SHP77 (cell line): ENCODE data around the gene DCBLD1.

Experiments used
- DNase-seq, 2 experiments: peaks; one replicate each; lab custom pipeline; 2025; lab: John Stamatoyannopoulos, UW

The DCBLD1 gene

DNA sequence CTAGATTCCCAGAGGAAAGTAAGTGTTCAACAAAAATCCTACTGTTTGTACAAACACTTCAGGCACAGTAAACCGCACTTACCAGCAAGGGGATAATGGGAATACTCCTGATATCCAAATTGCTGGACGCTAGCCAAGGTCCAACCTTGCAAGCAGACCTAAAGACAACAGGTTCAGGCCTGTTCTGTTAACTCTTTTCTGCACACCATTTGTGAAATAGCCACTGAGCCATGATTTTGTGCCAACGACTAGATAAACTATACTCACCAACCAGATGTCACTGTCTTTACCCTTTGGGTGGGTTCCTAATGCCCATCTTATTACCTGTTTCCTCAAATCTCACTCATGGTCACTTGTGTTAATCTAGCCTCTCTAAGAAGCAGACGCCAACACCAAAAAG lies 76.3 kb downstream of the DCBLD1 start:
- no peak for DNase-seq

DNA sequence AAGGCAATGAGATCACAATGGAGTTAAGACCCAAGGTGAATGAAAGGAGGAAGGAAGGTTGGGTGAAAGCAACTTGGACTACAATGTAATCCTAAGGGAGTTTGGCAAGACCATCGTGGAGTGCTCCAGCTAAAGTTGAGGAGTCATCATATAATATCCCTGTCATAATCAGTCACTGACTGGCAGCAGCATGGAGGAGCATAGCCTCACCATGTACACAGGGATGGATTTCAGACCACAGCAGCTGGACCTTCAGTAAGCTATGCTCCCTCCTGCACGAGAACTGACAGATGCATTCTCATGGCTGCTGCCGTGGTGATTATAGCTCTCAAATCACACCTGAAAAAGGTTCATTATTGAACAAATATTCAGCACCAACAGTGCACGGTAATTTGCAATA lies 76.8 kb downstream of the DCBLD1 start:
- DNase-seq, result no peak

DNA sequence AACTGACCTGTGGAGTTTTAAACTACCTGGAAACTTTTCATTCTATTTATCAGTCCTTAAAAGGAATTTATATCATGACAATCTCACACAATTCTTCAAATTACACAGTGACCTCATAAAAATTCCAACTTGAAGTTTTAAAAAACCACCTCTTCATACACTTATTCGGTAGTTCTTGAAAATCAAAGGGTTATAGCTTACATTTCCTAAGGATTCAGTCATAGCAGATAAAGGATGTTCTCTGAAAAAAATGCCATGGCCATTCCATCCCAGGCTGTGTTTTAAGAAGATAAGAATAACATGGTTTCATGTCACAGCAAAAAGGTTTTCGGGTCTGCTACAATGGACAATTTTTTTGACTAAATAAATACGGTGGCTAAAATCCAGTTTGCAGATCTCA lies 78.7 kb downstream of the DCBLD1 start:
- DNase-seq, result no peak

DNA sequence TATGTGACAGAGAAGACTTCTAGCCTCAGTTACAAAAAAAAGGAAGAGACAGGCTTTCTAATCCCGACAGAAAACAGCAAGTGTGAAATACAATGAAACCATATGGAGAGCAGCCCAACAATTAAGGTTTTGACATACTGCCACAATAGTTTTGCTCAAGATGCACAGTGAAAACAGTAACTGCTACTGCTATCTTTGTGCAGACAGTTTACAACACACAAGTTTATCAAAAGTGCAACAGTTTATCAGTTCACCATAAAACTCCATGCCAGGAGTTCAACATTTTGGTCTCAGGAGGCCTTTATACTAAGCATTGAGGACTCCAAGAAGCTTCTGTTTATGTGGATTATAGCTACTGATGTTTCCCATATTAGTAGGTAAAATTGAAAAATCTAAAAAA lies 82.2 kb downstream of the DCBLD1 start:
- DNase-seq, result no peak

DNA sequence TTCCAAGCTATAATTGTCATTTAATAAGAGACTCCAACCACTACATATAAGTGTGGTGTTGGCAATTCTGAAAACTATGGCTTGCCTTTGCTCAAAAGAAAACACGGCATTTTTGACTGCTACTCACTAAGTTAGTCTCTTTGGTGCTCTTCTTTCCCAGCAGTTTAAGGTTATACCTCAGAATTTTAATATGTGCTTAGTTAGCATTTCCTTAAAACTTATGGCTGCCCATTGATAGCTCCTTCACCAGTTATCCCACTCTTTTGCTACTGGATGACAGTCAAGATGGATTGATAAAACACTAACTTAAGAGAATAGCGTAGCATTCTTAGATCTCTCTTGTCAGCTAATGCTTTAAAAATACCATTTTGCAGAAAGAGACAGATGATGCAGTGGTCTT lies 85.8 kb downstream of the DCBLD1 start:
- no peak for DNase-seq

DNA sequence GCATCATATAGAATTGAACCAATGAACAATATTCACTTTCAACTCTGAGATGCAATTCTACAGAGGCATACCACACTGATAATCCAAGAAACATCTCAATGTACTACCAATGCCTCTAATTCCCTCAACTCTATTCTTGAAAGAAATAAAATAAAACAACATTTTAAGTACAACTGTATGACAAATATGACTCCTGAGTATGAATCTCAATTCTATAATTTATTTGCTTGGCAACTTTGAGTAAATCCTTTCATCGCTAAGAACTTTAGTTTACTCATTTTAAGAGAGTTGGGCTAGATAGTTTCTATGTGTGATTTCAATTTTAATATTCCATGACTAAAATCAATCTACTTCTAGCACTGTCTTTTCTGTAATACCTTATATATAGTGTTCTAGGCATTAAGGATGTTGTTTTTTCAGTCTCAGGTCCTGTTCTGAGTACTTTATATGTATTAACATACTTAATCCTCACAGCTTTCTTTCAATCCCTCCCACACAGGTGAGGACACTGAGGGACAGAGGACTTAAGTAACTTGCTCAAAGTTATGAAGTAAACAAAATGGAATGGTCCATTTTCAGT lies 86.4 kb downstream of the DCBLD1 start:
- DNase-seq, result no peak

DNA sequence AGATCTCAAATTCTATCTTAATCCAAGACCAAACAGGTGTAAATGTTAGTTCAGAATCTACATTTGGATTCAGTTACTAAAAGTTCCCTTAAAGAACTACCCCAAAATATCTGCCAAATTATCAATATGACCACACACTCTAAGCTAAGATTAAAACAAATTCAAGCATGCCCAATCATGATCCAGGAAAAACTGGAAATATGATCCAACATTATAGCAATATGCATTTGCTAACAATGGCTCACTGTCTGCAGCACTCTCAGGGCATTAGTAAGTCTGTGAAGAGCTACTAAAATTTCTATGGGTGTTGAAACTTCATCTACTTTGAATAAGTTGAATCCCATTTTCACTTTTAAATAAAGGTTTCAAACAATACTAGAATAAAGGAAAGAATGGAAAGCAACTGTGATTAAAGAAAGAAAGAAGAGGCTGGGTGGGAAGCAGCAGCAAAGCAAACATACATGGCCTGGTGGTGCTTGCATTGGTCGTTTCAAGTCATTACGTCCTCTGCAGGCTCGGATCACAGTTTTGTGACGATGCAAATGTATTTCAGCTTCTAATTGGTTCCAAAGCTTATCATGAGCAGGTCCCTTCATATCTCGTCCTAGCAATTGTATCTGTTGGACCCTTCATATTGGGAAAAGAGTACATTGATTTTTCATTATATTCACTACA lies 90.7 kb downstream of the DCBLD1 start:
- no peak for DNase-seq

DNA sequence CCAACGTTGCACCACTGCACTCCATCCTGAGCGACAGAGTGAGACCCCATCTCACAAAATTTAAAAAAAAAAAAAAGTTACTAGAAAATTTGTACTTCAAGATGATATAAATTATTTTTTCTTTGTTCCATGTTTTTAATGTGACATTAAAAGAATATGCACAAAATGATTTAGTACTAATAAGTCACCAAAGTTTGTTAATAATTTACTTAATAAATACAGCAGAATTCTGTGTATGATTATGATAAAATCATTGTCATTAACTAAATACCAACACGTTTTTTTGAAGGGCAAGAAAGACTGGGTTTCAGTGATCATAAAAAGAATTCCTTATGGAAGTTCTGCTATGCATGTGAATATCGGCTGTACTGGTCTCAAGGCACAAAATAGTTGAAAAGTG lies 91.7 kb downstream of the DCBLD1 start:
- DNase-seq, result no peak

DNA sequence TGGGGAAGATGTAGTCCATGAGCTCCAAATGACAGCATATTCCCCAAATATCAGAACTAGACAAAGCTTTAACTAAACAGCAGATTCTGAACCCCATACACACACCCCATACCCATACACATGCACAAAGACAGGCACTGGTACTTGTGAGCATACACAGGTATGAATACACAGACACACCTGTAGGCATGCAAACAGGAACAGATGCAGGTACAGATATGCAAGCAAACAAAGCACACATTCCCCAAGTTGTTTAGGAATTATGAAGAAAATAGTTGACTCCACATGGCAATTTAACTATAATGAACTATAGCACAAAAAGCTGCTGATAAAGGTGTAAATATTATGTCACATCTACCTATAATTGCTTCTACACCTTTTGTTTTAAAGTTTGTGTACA lies 103.2 kb downstream of the DCBLD1 start:
- no peak for DNase-seq

DNA sequence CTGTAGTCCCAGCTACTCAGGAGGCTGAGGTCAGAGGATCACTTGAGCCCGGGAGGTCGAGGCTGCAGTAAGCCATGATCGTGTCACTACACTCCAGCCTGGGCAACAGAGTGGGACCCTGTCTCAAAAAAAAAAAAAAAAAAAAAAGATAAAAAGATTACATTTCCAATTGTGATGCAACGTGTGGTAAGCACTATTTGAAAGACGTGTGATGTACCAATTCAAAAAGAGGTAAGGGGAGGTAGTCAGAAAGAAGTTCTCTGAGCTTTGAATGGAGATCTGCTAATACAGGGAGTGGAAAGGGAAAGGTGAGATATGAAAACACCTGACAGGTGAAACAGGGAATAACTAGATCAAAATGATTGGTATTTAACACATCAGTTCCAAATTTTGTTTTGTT lies 108.0 kb downstream of the DCBLD1 start:
- no peak for DNase-seq

DNA sequence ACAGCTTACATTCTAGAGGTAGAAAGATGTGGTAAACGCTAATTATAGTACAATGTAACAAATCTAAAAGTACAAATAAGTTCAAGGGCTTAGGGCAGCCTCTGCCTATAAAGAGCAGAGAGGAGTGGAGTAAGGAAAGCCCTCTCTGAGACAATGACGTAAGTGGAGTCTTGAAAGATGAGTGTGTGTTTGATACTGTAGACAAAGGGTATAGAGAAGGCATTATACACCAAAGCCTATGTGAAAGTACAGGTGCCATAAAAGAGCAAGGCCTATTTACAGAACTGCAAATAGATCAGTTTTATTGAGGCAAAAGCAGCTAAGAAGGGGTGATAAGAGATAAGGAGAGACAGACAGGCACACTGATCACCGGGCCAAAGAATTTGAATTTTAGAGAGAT lies 108.9 kb downstream of the DCBLD1 start:
- DNase-seq, result no peak

DNA sequence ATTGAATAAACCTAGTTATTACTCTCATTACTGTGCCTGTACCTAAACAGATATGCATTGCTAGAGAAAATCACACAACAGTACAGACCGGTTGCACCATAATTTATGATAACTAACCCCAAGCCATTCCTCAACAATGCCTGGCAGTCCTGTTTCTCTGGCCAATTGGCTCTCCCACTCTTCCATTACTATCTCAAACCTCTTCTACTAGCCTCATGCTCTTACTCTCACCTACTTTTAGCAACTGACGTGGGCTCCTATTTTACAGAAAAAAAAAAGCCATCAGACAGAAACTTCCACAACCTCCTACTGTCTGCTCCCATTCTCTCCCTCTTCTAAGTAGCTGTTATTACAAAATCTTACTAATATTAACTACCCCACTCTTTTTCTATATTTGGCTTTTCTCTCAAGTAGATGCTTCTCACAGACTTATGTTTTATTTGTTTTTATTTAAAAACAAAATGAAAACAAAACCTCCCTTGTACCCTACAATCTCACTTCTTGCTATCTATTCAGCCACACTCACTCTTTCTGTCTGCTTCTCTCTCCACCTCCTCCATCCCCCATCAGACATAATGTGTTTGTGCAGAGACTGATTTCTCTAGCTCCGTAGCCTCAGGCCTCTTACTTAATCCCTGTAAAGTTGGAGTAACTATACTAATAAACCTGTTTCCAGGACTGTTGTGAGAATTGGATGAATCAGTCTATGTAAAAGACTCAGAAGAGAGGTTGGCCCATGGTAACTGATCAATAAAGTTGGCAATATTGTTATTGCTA lies 110.7 kb downstream of the DCBLD1 start:
- DNase-seq, result no peak

DNA sequence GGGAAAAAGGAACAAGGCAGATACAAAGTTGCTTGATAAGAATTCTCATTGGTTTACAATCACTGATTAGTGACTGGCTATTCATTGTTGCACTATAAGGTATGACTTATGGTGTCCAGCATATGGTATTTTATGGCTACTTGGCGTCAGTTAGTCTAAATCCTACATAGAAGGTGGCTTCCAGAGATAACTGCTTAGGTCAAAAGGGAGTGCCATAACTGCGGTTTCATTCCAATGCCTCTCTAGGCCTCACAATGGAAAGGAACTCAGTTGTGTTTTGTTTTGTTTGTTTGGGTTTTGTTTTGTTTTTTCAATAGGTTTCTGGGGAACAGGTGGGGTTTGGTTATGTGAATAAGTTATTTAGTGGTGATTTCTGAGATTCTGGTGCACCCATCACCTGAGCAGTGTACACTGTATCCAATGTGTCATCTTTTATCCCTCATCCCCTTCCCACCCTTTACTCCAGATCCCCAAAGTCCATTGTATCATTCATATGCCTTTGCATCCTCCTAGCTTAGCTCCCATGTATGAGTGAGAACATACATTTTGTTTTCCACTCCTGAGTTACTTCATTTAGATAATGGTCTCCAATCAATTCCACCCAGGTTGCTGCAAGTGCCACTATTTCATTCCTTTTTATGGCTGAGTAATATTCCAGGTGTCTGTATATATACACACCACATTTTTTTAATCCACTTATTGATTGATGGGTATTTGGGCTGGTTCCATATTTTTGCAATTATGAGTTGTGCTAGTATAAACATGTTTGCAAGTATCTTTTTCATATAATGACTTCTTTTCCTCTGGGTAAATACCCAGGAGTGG lies 112.8 kb downstream of the DCBLD1 start:
- DNase-seq, result no peak

DNA sequence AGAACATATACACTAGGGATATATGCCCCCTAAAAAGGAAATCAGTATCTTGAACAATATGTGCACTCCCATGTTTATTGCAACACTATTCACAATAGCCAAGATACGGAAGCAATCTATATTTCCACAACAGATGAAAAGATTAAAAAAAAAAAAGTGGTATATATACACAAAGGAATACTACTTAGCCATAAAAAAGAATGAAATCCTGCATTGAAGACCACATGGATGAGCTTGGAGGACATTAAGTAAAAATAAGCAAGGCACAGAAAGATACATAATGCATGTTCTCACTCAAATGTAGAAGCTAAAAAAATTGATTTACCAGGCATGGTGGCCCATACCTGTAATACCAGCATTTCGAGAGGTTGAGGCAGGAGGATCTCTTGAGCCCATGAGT lies 115.3 kb downstream of the DCBLD1 start:
- DNase-seq, result no peak
